Fibroblast of skin of right biceps (primary cell): ENCODE data around the gene TTL.
"Not testable (repeated sequence)": the region's sequence is repeated elsewhere in the genome, so short reads cannot be mapped to it uniquely, and the experiment has no call there.

Experiments
- DNase-seq: peaks from one replicate; pipeline ENCODE4 v3.0.0-alpha.2; 2013

TTL gene

DNA sequence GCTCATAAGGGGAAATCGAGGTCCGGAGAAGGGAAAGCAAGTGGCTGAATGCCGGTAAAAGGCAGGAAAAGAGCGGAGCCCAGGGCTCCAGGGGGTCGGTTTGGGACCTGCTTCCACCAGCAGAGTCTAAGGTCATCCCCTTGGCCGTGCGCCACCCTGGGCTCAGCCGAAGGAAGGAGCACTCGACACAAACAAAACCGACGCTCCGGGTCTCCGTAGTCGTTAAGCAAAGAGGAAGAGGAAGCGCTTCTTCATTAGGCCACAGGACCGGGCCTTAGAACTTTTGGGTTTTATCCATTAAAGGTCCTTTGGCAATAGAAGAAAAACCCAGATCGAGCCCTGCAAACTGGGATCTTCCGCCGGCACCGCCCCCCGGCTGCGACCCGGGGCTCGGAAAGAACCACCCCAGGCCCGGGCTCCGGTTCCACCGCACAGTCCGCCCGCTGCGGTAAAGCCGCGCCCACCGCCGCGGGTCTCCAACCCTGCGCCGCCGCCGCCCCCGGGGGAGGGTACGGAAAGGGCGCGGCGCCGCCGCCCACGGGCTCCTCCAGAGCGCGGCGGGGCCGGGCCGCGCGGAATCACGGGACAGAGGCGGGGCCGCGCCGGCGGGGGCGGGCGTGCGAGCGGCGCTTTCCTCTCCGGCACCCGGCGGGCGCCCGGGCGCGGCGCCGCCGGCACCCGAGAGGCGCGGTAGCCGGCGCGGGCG is at the start of gene TTL:
Gene TTL, plus strand, starts transcription at position 629 of the 706 bp plus-strand sequence. CDS start 189 bp downstream, outside the sequence.
- peak; percentile 73 for DNase-seq

DNA sequence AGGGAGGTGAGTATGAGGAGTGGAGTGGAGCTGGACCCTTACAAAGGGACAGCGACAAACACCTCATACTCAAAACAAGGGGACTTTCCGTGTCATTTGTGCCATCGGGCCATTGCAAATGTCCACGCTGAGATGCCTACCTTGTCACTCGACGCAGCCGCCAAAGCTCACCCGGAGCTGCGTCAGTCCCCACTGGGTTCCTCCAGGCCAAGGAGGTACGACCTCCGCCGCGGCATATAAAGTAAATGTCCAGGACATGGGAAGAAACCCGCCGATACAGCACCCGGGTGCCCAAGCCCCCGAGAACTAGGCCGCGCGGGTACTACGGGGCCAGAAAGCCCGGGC is 49.6 kb upstream of the TTL start:
- DNase-seq, result not testable (repeated sequence)

- DNase-seq, result peak; percentile 12
These were observed 49.0 kb upstream of the TTL start for GRCh38 chr2:112432735-112433479.

DNA sequence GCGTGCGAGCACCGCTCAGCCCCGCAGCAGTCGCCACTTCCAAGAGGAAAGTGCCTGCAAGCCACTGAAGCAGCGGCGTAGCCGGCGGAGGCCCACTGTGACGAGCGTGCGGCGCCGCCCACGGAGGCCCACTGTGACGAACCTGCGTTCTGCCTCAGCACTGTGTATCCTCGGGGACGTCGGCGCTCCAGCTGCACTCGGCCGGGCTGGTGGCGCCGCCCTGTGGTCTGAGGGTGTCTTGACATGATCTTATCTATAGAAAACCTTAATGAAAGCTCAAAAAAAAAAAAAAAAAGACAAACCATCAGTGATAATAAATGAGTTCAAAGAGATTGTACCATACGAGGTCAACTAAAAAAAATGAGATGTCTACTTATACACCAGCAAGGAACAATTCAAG is 48.5 kb upstream of the TTL start, which contains the start of gene RGPD8:
Gene RGPD8, minus strand, starts transcription at position 166 of the 400 bp plus-strand sequence. CDS start 192 bp downstream, outside the sequence.
- DNase-seq, result peak; percentile 82

GRCh38 chr2:112433932-112434730 is 47.8 kb upstream of the TTL start:
- DNase-seq, result no peak

GRCh38 chr2:112434890-112435715 is 46.9 kb upstream of the TTL start:
- not testable (repeated sequence) for DNase-seq

DNA sequence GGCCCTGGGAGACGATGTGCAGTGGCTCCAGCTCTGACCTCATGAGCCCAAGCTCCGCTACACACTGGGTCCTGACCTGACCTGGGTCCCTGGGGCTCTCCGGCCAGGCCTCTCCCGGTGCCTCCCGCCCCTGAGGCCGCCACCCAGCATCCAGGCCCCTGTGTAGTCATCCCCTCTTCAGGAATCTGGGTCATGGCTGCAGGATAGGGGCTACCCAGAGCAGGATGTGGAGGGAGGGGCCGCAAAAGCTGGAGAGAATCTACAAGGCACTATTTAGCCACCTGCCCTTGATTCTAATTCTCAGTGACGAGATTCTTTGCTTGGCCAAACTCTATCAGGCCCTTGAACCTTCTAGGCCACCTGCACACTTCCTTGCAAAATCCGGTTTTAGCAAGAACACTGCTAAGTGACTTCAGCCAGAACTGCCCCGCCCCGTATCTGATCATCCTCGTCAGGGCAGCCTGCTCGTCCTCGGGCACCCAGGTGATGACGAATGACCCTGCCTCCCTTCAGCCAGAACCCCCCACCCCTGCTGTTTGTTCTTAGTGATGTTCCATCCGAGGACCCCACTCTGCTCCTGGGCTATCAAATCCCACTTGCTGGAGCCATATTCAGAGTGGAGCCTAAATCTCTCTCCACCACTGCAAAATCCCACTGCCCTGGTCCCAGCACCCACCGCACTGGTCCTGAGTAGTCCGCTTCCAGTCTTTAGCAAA is 46.1 kb upstream of the TTL start:
- not testable (repeated sequence) for DNase-seq

DNA sequence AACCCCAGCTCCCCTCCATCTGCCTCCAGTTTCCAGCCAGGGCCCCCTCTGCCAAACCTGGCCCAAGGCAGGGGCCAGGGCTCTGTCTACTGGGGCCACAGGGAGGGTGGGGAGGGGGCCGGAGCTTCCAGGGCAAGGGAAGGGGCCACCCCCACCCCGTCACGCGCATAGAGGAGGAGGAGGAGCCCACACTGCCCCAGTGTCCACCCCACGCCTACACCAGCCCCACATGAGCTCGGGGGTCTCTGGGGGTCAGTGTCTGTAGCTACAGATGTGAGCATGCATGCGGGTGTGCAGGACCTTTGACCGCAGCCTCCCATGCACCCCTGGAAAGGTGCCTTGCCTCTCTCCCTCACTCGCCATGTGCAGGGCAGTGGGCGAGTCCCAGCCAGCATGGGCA is 45.0 kb upstream of the TTL start:
- DNase-seq, result not testable (repeated sequence)

GRCh38 chr2:112437405-112437831 is 44.5 kb upstream of the TTL start:
- DNase-seq, result not testable (repeated sequence)

- DNase-seq, result not testable (repeated sequence)
These were observed 43.2 kb upstream of the TTL start for GRCh38 chr2:112438603-112439261.

GRCh38 chr2:112444256-112444655 is 37.7 kb upstream of the TTL start:
- not testable (repeated sequence) for DNase-seq

DNA sequence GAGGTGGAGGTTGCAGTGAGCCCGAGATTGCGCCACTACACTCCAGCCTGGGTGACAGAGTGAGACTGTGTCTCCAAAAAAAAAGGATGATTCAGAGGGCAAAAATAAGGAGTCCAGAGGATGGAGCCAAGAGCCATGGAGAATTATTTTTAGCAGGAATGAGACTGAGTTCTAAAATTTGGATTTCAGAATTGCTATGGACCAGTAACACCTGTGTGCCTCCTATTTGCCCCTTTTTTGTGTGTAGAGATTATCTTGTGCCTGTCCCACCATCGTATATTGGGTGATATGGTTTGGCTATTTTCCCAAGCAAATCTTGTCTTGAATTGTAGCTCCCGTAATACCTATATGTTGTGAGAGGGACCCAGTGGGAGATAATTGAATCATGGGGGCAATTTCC is 32.1 kb upstream of the TTL start:
- DNase-seq, result no peak

- no peak for DNase-seq
These were observed 30.6 kb upstream of the TTL start for GRCh38 chr2:112451317-112451716.

DNA sequence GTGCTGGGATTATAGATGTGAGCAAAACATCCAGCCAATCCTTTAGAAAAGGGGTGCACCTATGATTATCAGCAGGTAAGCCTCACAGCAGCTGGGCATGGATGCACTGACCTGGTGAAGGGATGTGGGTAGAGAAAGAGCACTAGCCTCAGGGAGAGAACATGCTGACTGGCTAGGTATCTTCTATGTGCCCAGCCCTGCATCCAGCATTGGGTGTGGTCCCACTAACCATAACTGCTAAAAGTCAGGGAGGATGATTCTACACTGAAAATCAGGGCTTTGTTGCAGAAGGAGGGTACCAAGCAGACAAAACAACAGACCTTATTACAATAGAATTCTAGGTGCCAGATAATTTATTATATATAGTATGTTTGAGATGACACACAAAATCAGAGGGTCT is 27.4 kb upstream of the TTL start:
- no peak for DNase-seq

DNA sequence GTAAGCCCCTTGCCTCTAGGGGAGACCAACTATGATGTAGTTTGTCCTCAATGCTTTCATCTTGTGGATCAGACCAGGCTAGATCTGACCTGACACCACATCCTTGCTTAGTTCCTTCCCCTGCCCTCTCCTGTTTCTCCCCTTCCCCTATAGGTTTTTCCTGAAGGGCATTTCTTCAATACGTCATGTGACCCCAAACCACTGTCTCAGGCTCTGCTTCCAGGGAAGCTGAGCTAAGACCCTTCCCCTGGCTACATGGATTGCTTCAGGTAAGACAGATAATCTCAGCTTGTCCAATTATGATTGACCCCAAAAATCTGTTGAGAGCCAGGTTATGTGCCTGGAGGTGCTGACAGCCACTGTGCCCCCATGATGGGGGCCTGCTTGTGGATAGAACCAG is 22.6 kb upstream of the TTL start:
- no peak for DNase-seq

DNA sequence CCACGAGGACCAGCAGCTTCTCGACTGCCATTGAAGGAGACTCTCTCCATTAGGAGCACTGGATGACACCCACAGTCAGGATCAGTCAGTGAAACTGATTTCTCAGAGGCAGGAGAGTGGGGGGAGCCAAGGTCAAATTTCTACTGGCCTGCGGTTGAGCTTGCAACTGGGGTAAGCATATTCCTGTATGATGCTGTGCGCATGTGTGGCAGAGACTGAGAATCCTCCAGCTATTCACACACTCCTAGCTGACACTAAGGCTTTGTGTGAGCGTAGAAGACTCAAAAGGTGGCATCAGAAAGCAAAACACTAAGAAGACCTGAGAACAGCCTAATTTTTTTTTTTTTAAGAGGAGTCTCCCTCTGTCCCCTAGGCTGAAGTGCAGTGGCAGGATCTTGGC is 19.8 kb upstream of the TTL start:
- DNase-seq, result no peak

- no peak for DNase-seq
These were observed 18.7 kb upstream of the TTL start for GRCh38 chr2:112463256-112463655.

- no peak for DNase-seq
These were observed 16.6 kb upstream of the TTL start for GRCh38 chr2:112465382-112465781.

DNA sequence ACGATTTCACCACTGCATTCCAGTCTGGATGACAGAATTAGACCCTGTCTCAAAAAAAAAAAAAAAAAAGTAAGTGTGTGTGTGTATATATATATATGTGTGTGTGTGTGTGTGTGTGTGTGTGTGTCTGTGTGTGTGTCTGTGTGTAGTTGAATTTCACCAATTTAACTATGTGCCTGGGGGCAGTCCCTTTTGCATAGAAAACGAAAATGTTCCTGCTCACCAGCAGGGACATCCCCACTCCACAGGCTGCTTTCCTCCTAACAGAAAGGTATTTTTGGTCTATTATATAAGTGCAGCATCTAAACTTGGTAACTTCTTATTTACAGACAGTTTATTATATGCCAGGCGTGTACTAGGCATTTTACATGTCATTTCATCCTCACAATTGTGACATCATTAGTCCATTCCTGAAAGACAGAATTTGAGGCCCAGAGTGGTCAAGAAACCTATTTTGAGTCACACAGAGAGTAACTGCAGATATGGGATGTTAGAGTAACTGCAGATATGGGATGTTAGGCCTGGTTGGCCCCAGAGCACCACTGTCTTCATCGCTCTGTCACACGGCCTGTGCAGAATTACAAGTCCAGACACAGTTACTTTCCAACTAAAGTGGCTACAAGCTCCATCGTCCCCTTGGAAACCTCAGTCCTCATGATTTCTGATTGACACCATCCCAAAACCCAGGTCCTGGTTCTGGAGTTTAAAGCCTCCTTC is 9.3 kb upstream of the TTL start:
- no peak for DNase-seq

- DNase-seq, result peak; percentile 41
These were observed 7.0 kb upstream of the TTL start for GRCh38 chr2:112474844-112475486.
